B cell (primary cell): Measurements from ENCODE around the gene CCDC170.

Experiments used
- EZH2 ChIP-seq: IDR thresholded peaks from 2 replicates; pipeline ENCODE4 v1.6.1; 2012; ENCODE audit warnings: borderline replicate concordance, low read depth, mild to moderate bottlenecking, moderate library complexity, low read length; ENCODE audit not compliant: insufficient read depth, poor library complexity, severe bottlenecking
- TF ChIP-seq, protein P1 (sequence below): fragments of 200-600 bp; IDR thresholded peaks from one replicate; pipeline ENCODE4 v1.8.0; 2022; ENCODE audit warnings: antibody characterized with exemption, mild to moderate bottlenecking

DNA sequence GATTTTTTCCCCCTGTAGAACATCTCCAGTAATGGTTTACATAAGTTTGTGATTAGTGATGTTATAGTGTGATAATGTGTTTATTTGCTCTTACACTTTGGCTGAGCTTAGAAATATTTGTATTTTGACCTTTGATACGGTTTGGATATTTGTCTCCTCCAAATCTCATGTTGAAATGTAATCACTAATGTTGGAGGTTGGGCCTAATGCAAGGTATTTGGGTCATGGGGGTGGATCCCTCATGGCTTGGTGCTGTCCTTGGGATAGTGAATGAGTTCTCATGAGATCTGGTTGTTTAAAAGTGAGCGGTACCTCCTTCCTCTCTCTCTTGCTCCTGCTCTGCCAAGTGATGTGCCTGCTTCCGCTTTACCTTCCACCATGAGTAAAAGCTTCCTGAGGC lies 147.2 kb downstream of the CCDC170 start:
- TF ChIP-seq, protein P1, sequence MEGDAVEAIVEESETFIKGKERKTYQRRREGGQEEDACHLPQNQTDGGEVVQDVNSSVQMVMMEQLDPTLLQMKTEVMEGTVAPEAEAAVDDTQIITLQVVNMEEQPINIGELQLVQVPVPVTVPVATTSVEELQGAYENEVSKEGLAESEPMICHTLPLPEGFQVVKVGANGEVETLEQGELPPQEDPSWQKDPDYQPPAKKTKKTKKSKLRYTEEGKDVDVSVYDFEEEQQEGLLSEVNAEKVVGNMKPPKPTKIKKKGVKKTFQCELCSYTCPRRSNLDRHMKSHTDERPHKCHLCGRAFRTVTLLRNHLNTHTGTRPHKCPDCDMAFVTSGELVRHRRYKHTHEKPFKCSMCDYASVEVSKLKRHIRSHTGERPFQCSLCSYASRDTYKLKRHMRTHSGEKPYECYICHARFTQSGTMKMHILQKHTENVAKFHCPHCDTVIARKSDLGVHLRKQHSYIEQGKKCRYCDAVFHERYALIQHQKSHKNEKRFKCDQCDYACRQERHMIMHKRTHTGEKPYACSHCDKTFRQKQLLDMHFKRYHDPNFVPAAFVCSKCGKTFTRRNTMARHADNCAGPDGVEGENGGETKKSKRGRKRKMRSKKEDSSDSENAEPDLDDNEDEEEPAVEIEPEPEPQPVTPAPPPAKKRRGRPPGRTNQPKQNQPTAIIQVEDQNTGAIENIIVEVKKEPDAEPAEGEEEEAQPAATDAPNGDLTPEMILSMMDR: no peak
- no peak for TF ChIP-seq EZH2
